G401 (cell line): ENCODE data around the gene SLC25A11. TPM values are rescaled to one million over a fixed set of nuclear protein-coding genes. Genes with fewer than 3 reads are reported as not detected.
"Not testable (repeated sequence)": the region's sequence is repeated elsewhere in the genome, so short reads cannot be mapped to it uniquely, and the experiment has no call there.

Experiments used
- DNase-seq: peaks from one replicate; pipeline ENCODE4 v3.0.0-alpha.2; 2015; ENCODE audit warnings: low spot score
- in situ Hi-C: cut with HindIII; loops from 2 replicates; pipeline ENCODE4 v1.10.0; 2016; ENCODE audit warnings: low sequenced_read_pairs, mixed read lengths
- total RNA-seq: library from RNA; depleted of rRNA; stranded (reverse); fragments of >200 nt; shearing (Covaris generic); gene quantifications from 2 replicates; pipeline ENCODE4 v1.2.3, GENCODE V29; 2014

Gene SLC25A11
- total RNA-seq, 1 experiment from 2014 or later: 111 TPM

- no peak for DNase-seq
- in situ Hi-C loops: no loop called here
These were observed 6.2 kb downstream of the SLC25A11 start for GRCh38 chr17:4933646-4934045.

- in situ Hi-C loops: no loop called here
- DNase-seq: no peak
These were observed 7.1 kb downstream of the SLC25A11 start for GRCh38 chr17:4932756-4933155.

GRCh38 chr17:4931963-4932362 lies 7.9 kb downstream of the SLC25A11 start, which contains the start of gene GP1BA:
Gene GP1BA (plus strand): TSS chr17:4932277. CDS start chr17:4932605, 328 bp downstream.
- no peak for DNase-seq
- in situ Hi-C loops: no loop called here

GRCh38 chr17:4928881-4929280 lies 11.0 kb downstream of the SLC25A11 start:
- no peak for DNase-seq
- in situ Hi-C loops: no loop called here

GRCh38 chr17:4926577-4927335 lies 13.1 kb downstream of the SLC25A11 start:
- DNase-seq, in situ Hi-C loops: not testable (repeated sequence)

GRCh38 chr17:4921320-4921719 lies 18.5 kb downstream of the SLC25A11 start:
- no peak for DNase-seq
- in situ Hi-C loops: no loop called here

- no peak for DNase-seq
- in situ Hi-C loops: no loop called here
These were observed 19.3 kb downstream of the SLC25A11 start for GRCh38 chr17:4920351-4921048.

GRCh38 chr17:4919511-4920047 lies 20.3 kb downstream of the SLC25A11 start:
- in situ Hi-C loops: no loop called here
- no peak for DNase-seq

- DNase-seq, in situ Hi-C loops: not testable (repeated sequence)
These were observed 25.3 kb downstream of the SLC25A11 start for GRCh38 chr17:4914551-4914950.

- no peak for DNase-seq
- in situ Hi-C loops: no loop called here
These were observed 25.9 kb downstream of the SLC25A11 start for GRCh38 chr17:4913994-4914393.

- peak; percentile 80 for DNase-seq
- in situ Hi-C loops: no loop called here
These were observed 30.9 kb downstream of the SLC25A11 start for GRCh38 chr17:4908711-4909496.

- DNase-seq: no peak
- in situ Hi-C loops: no loop called here
These were observed 31.5 kb downstream of the SLC25A11 start for GRCh38 chr17:4908301-4908700.

- DNase-seq, in situ Hi-C loops: not testable (repeated sequence)
These were observed 33.2 kb downstream of the SLC25A11 start for GRCh38 chr17:4906642-4907041.

GRCh38 chr17:4903051-4903818 lies 36.6 kb downstream of the SLC25A11 start, which contains the start of gene CHRNE:
Gene CHRNE (minus strand): TSS chr17:4903098. CDS start chr17:4903063, 35 bp downstream.
- in situ Hi-C loops: no loop called here
- peak; percentile 90 for DNase-seq

GRCh38 chr17:4902540-4902939 lies 37.3 kb downstream of the SLC25A11 start:
- DNase-seq: no peak
- in situ Hi-C loops: no loop called here

GRCh38 chr17:4901648-4902344 lies 38.0 kb downstream of the SLC25A11 start:
- in situ Hi-C loops: no loop called here

GRCh38 chr17:4901108-4901647 lies 38.7 kb downstream of the SLC25A11 start:
- in situ Hi-C loops: no loop called here
- no peak for DNase-seq

More at GRCh38 chr17:4901648-4902344, 38.0 kb downstream of the SLC25A11 start:
- peak; percentile 19 for DNase-seq
